Activated T-helper 17 cell treated with anti-CD3 and anti-CD28 coated beads, Interleukin-2, amount 50 U/mL, for 72 hours (primary cell): ENCODE results near the gene HMGXB3. TPM values are rescaled to one million over a fixed set of nuclear protein-coding genes. Genes with fewer than 3 reads are reported as not detected.
"Not testable (repeated sequence)": the region's sequence is repeated elsewhere in the genome, so short reads cannot be mapped to it uniquely, and the experiment has no call there.

Experiments
- ATAC-seq: fragments of 150-1000 bp; cut with Tn5 transposase; replicated peaks from 2 replicates; pipeline ENCODE4 v1.10.0; 2021; ENCODE audit warnings: mild to moderate bottlenecking, moderate library complexity
- H3K27ac Mint-ChIP-seq: one replicate; pipeline ENCODE4 v1.8.0; 2022; ENCODE audit warnings: mixed read lengths
- H3K27me3 Mint-ChIP-seq: one replicate; pipeline ENCODE4 v1.8.0; 2022; ENCODE audit warnings: mixed read lengths
- H3K36me3 Mint-ChIP-seq: one replicate; pipeline ENCODE4 v1.8.0; 2022; ENCODE audit warnings: low read depth, mild to moderate bottlenecking, mixed read lengths
- H3K4me1 Mint-ChIP-seq: one replicate; pipeline ENCODE4 v1.8.0; 2022; ENCODE audit warnings: mixed read lengths
- H3K4me3 Mint-ChIP-seq: one replicate; pipeline ENCODE4 v1.8.0; 2022; ENCODE audit warnings: mild to moderate bottlenecking, mixed read lengths
- H3K9me3 Mint-ChIP-seq: one replicate; pipeline ENCODE4 v1.8.0; 2022; ENCODE audit warnings: mixed read lengths
- total RNA-seq, 2 donors: library from RNA; stranded (reverse); gene quantifications; one replicate each; pipeline ENCODE4 v1.2.3, GENCODE V29; 2022

HMGXB3 gene
- total RNA-seq, 2 donors from 2014 or later = 28.2 to 42.6 TPM

DNA sequence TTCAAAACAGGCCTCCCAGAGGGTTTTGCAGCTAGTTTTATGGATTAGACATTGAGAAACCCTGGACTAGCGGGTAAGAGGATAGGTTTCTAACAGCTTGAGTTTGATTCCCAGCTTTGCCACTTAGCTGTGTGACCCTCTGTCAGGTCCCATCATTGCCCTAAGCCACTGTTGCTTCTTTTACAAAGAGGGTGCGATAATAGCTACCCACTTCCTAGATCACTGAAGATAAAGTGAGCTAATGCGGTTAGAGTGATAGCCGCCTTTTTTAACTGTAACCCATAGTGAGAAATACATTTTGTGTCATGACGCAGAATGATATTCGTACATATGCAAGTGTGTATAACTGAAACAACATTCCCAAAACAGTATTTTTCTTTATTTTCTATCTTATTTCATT lies 45.5 kb downstream of the HMGXB3 start:
- no peak overlapping the region for H3K4me3 Mint-ChIP-seq
- H3K9me3 Mint-ChIP-seq = no peaks in the 10 kb centered on the region
- no peak overlapping the region for H3K27ac Mint-ChIP-seq
- H3K4me1 Mint-ChIP-seq = no peaks in the 10 kb centered on the region
- peaks cover 98% of the 10 kb centered on the region for H3K36me3 Mint-ChIP-seq
- ATAC-seq = no peak
- no peaks in the 10 kb centered on the region for H3K27me3 Mint-ChIP-seq

DNA sequence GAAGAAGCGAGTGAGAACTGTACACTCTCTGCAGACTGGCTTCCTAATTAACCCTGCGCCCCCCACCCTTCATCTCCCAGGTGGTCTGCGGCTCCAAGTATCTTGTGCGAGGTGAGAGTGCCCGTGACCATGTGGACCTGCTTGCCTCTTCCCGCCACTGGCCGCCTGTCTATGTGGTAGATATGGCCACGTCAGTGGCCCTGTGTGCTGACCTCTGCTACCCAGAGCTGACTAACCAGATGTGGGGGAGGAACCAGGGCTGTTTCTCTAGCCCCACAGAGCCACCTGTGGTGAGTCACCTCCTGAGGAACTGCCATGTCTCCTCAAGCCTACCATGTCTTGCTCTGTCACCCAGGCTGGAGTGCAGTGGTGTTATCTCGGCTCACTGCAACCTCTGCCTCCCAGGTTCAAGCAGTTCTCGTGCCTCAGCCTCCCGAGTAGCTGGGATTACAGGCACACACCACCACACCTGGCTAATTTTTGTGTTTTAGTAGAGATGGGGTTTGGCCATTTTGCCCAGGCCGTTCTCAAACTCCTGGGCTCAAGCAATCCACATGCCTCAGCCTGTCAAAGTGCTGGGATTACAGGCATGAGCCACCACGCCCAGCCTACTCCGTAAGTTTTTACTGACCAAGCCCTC lies 49.8 kb downstream of the HMGXB3 start:
- not testable (repeated sequence) for H3K4me3 Mint-ChIP-seq, H3K9me3 Mint-ChIP-seq, H3K27me3 Mint-ChIP-seq, H3K4me1 Mint-ChIP-seq
- Mint-ChIP-seq H3K27ac (peak overlapping the region; percentile 20), H3K36me3 (peaks cover 90% of the 10 kb centered on the region)
- ATAC-seq = peak; percentile 84

DNA sequence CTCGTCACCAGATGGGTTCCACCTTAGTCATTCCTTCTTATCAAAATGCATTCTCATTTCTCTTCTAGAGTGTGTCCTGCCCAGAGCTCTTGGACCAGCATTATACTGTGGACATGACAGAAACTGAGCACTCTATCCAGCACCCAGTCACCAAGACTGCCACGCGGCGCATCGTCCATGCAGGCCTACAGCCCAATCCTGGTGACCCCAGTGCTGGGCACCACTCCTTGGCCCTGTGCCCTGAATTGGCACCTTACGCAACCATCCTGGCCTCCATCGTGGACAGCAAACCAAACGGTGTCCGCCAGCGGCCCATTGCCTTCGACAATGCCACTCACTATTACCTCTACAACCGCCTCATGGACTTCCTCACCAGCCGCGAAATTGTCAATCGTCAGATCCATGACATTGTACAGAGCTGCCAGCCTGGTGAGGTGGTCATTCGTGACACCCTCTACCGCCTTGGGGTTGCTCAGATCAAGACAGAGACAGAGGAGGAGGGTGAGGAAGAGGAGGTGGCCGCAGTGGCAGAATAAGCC lies 51.2 kb downstream of the HMGXB3 start:
- no peak overlapping the region for H3K4me3 Mint-ChIP-seq
- peaks cover 77% of the 10 kb centered on the region for H3K36me3 Mint-ChIP-seq
- H3K4me1 Mint-ChIP-seq = no peaks in the 10 kb centered on the region
- H3K9me3 Mint-ChIP-seq = no peaks in the 10 kb centered on the region
- no peak for ATAC-seq
- no peak overlapping the region for H3K27ac Mint-ChIP-seq
- no peaks in the 10 kb centered on the region for H3K27me3 Mint-ChIP-seq

DNA sequence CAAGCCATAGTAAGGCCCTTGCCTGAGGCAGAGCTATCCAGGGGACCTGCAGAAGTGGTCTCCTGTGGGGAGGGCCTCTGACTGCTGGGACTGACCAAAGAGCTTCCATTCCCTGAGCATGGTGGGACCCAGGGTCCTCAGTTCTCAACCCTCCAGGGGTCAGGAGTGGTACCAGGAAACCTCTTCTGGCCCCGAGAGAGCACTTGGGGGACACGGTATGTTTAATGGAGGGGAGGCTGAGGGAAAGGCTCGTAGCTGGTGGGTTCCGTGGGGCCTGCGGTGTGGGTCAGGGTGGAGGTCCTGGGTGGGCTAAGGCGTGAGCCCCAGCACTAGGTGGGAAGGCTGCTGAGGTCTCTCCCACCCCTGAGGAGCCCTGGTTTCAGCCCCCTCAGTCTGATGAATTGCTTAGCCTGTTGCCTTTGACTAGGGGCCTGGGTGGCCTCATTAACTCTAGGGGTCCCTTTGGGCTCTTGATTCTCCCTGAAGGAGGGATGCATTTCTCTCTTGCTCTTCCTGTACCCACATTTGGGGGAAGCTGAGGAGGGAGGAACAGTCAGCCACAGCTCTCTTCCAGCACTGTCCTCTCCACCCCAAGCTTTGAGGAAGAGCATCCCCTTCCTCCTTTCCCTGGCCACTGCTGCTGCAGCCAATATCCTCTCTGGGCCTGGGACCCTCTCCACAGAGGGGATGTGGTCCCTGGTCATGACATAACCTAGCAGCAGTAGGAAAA lies 51.9 kb downstream of the HMGXB3 start:
- Mint-ChIP-seq H3K4me1 (no peaks in the 10 kb centered on the region), H3K27me3 (no peaks in the 10 kb centered on the region), H3K27ac (no peak overlapping the region), H3K9me3 (no peaks in the 10 kb centered on the region), H3K4me3 (no peak overlapping the region), H3K36me3 (peaks cover 71% of the 10 kb centered on the region)
- ATAC-seq = no peak

DNA sequence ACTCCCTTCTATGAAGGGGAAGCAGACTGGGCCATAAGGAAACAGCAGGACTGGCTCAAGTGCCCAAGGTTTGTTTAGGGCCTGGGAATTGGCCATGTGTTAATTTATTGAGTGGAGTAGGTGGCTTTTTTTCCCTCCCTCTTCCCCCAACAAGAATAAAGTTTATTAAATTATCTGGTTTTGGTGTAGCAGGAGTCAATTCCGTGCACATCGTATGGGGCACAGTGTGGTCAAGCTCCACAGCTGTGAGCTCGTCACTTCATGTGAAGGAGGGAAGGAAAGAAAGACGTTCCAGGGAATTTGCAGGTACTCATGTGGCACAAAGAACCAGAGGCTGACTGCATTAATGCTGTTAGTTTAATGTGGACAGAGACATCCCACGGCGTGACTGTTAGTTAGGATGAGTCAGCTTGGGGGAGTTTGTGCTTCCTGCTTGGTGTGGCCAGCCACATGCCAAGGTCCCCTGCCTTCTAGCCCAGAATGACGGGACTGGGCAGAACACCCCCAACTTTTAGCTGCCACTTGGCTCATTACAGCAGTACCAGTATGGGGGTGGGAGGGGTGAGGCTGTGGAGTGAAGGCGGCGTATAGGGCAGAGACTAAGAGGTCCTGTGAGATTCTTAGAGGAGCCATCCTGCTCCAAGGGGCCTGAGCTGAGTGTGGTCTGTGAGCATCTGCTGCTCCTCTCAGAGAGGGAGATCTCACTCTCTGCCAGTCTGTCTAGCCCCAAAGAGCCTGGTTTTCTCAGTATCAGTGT lies 52.6 kb downstream of the HMGXB3 start:
- peak; percentile 54 for ATAC-seq
- no peaks in the 10 kb centered on the region for H3K4me1 Mint-ChIP-seq
- no peak overlapping the region for H3K27ac Mint-ChIP-seq
- H3K9me3 Mint-ChIP-seq = no peaks in the 10 kb centered on the region
- H3K36me3 Mint-ChIP-seq = peaks cover 64% of the 10 kb centered on the region
- no peaks in the 10 kb centered on the region for H3K27me3 Mint-ChIP-seq
- H3K4me3 Mint-ChIP-seq = no peak overlapping the region

DNA sequence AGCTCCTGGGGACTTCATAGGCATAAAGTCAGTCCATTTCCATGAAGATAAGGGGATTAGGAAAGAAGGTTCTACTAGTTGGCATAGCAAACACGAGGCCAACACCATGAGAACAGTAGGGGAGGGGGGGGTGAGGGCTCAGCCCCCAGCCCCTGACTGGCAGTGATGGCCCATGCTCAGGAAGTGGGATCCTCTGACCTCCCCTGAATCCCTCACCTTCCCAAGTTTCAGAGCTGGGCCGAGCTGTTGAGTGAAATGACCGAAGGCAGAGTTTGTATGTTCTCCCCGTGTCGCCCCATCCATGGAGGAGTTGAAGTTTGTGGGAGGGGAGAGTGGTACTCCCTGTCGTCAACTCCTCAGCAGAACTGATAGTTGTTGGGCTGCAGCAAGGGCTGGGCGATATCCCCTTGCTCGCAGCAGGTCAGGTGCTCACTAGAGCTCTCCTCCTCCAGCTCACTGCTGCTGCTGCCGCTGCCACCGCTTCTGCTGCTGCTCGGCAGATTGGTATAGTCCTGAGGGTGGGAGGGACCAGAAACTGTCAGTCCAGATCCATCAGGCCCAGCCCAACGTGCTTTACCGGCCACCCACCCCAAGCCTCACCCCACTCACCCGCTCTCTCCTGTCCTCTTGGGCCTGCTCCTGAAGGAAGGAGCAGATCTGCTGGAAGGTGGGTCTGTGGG lies 53.3 kb downstream of the HMGXB3 start:
- H3K36me3 Mint-ChIP-seq = peaks cover 56% of the 10 kb centered on the region
- no peaks in the 10 kb centered on the region for H3K4me1 Mint-ChIP-seq
- H3K9me3 Mint-ChIP-seq = no peaks in the 10 kb centered on the region
- no peak overlapping the region for H3K4me3 Mint-ChIP-seq
- H3K27me3 Mint-ChIP-seq = no peaks in the 10 kb centered on the region
- H3K27ac Mint-ChIP-seq = no peak overlapping the region
- no peak for ATAC-seq

DNA sequence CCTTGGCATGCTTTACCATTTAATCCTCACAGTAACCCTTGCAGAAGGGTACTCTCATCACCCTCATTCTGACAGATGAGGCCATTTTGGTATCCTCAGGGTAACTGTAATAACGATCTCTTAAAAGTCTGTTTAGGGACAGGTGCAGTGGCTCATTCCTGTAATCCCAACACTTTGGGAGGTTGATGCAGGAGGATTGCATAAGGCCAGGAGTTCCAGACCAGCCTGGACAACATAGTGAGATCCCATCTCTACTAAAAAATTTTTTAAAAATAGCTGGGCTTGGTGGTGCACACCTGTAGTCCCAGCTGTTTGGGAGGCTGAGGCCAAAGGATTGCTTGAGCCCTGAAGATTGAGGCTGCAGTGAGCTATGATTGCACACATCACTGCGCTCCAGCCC lies 54.0 kb downstream of the HMGXB3 start:
- Mint-ChIP-seq H3K27ac (no peak overlapping the region), H3K9me3 (no peaks in the 10 kb centered on the region), H3K36me3 (peaks cover 49% of the 10 kb centered on the region), H3K4me1 (no peaks in the 10 kb centered on the region), H3K27me3 (no peaks in the 10 kb centered on the region), H3K4me3 (no peak overlapping the region)
- ATAC-seq = no peak

DNA sequence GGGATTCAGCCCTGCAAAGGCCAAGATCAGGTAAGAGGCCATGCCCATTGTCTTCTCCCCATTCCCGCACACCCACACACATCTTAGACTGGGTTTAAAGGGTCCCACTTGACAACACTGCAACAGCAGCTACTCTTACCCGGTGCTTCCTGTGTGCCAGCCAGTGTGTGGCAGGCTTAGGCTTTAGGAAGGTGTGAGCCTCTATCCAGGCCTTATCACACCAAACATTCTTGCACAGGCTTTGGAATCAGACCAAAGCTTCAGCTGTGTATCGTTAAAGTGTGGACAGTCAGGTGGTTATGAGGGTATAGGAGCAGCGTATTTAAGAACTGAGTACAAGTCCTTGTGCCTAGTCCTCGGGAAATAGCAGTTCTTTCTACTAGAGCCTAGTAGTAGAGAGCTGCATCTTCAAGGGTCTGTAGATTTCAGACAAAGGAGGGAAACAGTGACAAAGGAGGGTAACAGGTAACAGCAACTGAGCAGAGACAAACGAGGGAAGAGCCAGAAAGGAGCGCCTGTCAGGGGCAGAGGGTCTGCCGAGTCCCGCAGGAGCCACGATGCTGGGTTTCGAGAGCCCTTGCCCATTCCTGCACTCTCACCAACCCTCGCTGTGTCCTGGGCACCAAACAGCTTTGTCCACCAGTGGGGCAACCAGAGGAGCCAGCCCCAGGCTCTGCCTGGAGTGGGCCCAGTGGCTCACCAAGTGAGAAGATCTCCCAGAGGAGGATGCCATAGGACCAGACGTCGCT lies 55.0 kb downstream of the HMGXB3 start:
- H3K9me3 Mint-ChIP-seq = no peaks in the 10 kb centered on the region
- H3K27me3 Mint-ChIP-seq = no peaks in the 10 kb centered on the region
- H3K36me3 Mint-ChIP-seq = peaks cover 40% of the 10 kb centered on the region
- ATAC-seq = no peak
- no peaks in the 10 kb centered on the region for H3K4me1 Mint-ChIP-seq
- H3K4me3 Mint-ChIP-seq = no peak overlapping the region
- H3K27ac Mint-ChIP-seq = no peak overlapping the region

DNA sequence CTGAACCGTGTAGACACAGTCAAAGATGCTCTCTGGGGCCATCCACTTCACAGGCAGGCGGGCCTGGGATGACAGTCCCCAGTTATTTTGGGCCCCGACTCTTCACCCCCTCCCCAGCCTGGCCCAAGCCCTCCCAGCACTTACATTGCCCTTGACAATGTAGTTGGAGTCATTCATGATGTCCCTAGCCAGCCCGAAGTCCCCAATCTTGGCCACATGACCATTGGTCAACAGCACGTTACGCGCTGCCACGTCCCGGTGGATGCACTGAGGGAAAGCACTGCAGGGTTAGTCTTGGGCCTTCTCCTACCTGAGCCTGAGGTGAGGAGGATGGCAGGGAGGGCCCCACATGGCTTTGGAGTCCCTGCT lies 55.5 kb downstream of the HMGXB3 start:
- H3K36me3 Mint-ChIP-seq = peaks cover 34% of the 10 kb centered on the region
- H3K27me3 Mint-ChIP-seq = no peaks in the 10 kb centered on the region
- no peak overlapping the region for H3K4me3 Mint-ChIP-seq
- no peaks in the 10 kb centered on the region for H3K9me3 Mint-ChIP-seq
- no peaks in the 10 kb centered on the region for H3K4me1 Mint-ChIP-seq
- H3K27ac Mint-ChIP-seq = no peak overlapping the region
- ATAC-seq = no peak

DNA sequence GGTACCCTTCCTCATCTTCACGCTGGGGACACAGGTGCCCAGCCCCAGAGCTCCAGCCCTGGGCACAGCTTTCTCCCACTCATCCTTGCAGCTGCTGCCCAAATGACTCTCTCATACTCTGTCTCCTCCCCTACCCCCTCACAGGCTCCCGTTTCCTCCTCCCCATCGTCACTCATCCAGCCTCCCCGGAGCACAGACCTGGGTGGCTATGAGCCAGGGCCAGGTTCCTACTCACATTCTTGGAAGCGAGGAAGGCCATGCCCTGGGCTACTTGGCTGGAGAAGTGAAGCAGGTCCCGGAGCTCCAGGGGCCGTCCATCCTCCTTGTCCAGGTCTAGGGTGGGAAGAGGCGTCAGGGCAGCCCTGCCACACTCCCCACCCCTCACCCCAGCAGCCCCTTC lies 56.5 kb downstream of the HMGXB3 start:
- H3K36me3 Mint-ChIP-seq = peaks cover 24% of the 10 kb centered on the region
- H3K9me3 Mint-ChIP-seq = no peaks in the 10 kb centered on the region
- H3K27ac Mint-ChIP-seq = no peak overlapping the region
- ATAC-seq = no peak
- H3K4me1 Mint-ChIP-seq = no peaks in the 10 kb centered on the region
- H3K27me3 Mint-ChIP-seq = no peaks in the 10 kb centered on the region
- no peak overlapping the region for H3K4me3 Mint-ChIP-seq

DNA sequence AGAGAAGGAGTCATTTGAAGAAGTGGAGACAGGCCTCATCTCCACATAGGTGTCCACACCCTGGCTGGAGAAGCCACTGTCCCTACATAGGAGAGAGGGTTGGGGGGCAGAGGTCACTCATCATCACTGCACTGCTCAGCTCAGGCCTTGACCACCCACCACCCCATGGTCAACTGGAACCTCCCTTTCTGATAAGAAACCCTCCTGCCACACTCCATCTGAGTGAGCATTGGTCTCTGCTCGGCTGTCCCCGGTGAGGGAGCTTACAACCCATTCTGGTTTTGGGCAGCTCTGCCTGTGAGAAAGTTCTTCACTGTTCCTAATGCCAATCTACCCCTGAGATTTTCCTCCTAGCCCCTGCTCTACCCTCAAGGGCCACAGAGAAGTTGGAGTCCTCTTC lies 57.0 kb downstream of the HMGXB3 start:
- no peak for ATAC-seq
- Mint-ChIP-seq H3K4me1 (no peaks in the 10 kb centered on the region), H3K4me3 (no peak overlapping the region), H3K36me3 (peaks cover 20% of the 10 kb centered on the region), H3K9me3 (no peaks in the 10 kb centered on the region), H3K27me3 (no peaks in the 10 kb centered on the region), H3K27ac (no peak overlapping the region)

DNA sequence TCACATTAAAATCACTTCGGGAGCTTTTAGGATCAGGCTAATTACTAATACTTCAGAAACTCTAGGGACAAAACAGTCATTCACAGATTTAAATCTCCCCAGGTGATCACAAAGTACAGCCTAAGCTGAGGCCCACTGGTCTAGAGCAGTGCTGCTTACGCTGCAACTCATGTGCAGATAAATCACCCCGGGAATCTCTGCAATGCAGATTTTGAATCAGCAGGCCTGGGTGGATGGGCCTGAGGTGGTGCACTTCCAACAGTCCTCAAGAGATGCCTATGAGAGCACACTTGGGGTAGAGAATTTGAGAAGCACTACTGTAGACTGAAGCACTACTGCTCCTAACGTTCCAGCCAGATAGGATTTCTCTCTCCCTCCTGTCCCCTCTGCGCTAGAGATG lies 57.5 kb downstream of the HMGXB3 start:
- no peak for ATAC-seq
- Mint-ChIP-seq H3K9me3 (no peaks in the 10 kb centered on the region), H3K27ac (no peak overlapping the region), H3K4me3 (no peak overlapping the region), H3K4me1 (no peaks in the 10 kb centered on the region), H3K27me3 (no peaks in the 10 kb centered on the region), H3K36me3 (peaks cover 15% of the 10 kb centered on the region)

DNA sequence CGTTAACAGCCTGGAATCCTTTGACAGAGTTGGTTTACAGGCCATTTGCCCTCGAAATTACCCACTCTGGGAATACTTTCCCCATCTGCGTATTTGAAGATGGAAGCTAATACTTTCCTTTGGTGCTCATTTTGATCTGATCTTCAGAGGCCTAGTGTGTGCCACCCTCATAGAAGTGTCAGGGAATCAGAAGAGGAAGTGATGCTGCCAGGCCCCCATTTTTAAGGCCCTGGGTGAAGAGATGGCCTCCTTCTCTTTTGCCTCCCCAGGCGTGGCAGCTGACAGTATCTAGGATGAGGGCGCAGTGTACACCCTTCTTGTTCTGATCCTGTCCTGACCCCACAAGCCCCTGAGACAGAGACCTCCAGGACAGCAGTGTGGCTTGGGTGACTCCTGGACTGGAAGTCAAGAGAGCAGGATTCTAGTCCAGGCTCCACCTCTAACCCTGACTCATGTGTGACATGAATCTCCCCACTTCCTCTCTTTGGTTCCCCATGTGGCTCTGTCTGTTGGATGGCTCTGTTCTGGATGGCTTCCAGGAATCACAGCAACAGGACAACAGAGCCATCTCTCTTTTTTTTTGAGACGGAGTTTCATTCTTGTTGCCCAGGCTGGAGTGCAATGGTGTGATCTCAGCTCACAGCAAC lies 58.1 kb downstream of the HMGXB3 start:
- H3K4me3 Mint-ChIP-seq = no peak overlapping the region
- H3K9me3 Mint-ChIP-seq = no peaks in the 10 kb centered on the region
- no peaks in the 10 kb centered on the region for H3K27me3 Mint-ChIP-seq
- ATAC-seq = peak; percentile 45
- H3K4me1 Mint-ChIP-seq = no peaks in the 10 kb centered on the region
- H3K27ac Mint-ChIP-seq = peak overlapping the region; percentile 32
- H3K36me3 Mint-ChIP-seq = peaks cover 9% of the 10 kb centered on the region
